Measurements from ENCODE around the gene ETV3. TPM values are rescaled to one million over a fixed set of nuclear protein-coding genes. Genes with fewer than 3 reads are reported as not detected.

The ETV3 gene
- total and polyA plus RNA-seq, 2 of the 4 experiments (the other 2 are of a cell fraction) = 6.4 to 14.7 TPM

GRCh38 chr1:157091668-157092273 lies 46.4 kb downstream of the ETV3 start:
- H3K27me3 ChIP-seq (ENCODE audit: control insufficient read depth, insufficient read depth, low read length) = 0 out of 2 replicates have a peak, but pooled peaks cover 3% of the 10 kb centered on the region
- no peak overlapping the region for H2AK5ac ChIP-seq (ENCODE audit: low read depth, low read length)
- no peak overlapping the region for H3K4me3 ChIP-seq (ENCODE audit: insufficient read depth, low read depth, low read length)
- no peak overlapping the region for H4K91ac ChIP-seq (ENCODE audit: insufficient read depth, low read depth, low read length)
- no peak overlapping the region for H4K5ac ChIP-seq (ENCODE audit: low read depth, low read length)
- ATAC-seq (ENCODE audit: low read depth) = no peak
- no peak overlapping the region for H2BK5ac ChIP-seq (ENCODE audit: low read depth, low read length, poor library complexity, severe bottlenecking)
- no peak overlapping the region for H2AFZ ChIP-seq (replicated peaks; ENCODE audit: low read length, poor library complexity)
- BruUV-seq (replicated peaks) = no TSS peak
- H2BK20ac ChIP-seq (ENCODE audit: low read depth, low read length) = no peak overlapping the region
- 0 out of 2 replicates have a peak, but pooled peaks cover 3% of the 10 kb centered on the region for H3K9me1 ChIP-seq (ENCODE audit: insufficient read depth, low read length)
- H3K27ac ChIP-seq (ENCODE audit: insufficient read depth, low read length) = no peak overlapping the region
- H3K9me3 ChIP-seq (ENCODE audit: control insufficient read depth, insufficient read depth, low read length) = no peaks in the 10 kb centered on the region
- no peak overlapping the region for H3K9ac ChIP-seq (ENCODE audit: low read depth, low read length)
- no peak overlapping the region for H3K23ac ChIP-seq (ENCODE audit: low read depth, low read length)
- no peak overlapping the region for H3K14ac ChIP-seq (replicated peaks; ENCODE audit: low read depth, low read length)
- no peak overlapping the region for H3K4me2 ChIP-seq (ENCODE audit: low read depth, low read length)
- in situ Hi-C loops (cut with MboI; ENCODE audit: low sequenced_read_pairs) (loop anchor here (5.0 kb wide), 1 partner anchor 61 kb away; no protein-coding TSS in a partner anchor), dilution Hi-C loops (cut with HindIII; ENCODE audit: low sequenced_read_pairs, unreplicated experiment) (no loop called here), intact Hi-C loops (cut with micrococcal nuclease) (loop anchor here (2.0 to 10.0 kb wide), 3 partner anchors 46 to 397 kb away; partner anchors contain the start of gene ETV3)
- H4K20me1 ChIP-seq (ENCODE audit: insufficient read depth, low read length) = no peaks in the 10 kb centered on the region
- ChIA-PET CTCF (no interaction called here), POLR2A (ENCODE audit: unreplicated experiment) (no interaction called here)
- H2BK15ac ChIP-seq (ENCODE audit: low read depth, low read length) = no peak overlapping the region
- no peak overlapping the region for H3K4ac ChIP-seq (ENCODE audit: low read depth, low read length)
- H3K18ac ChIP-seq (ENCODE audit: low read depth, low read length) = no peak overlapping the region
- TF ChIP-seq, protein P1, sequence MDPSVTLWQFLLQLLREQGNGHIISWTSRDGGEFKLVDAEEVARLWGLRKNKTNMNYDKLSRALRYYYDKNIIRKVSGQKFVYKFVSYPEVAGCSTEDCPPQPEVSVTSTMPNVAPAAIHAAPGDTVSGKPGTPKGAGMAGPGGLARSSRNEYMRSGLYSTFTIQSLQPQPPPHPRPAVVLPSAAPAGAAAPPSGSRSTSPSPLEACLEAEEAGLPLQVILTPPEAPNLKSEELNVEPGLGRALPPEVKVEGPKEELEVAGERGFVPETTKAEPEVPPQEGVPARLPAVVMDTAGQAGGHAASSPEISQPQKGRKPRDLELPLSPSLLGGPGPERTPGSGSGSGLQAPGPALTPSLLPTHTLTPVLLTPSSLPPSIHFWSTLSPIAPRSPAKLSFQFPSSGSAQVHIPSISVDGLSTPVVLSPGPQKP (IDR thresholded peaks at IDR 0.05; ENCODE audit: borderline replicate concordance, low read depth, low read length) = no peak
- no peak for TF ChIP-seq MAZ (IDR thresholded peaks at IDR 0.05; ENCODE audit: borderline replicate concordance, low read depth, low read length)
- H4K8ac ChIP-seq (ENCODE audit: low read depth in 2 of 2, low read length in 2 of 2) = no peak overlapping the region
- no peaks in the 10 kb centered on the region; the same call in 1 of the 2 replicates for H3K4me1 ChIP-seq (ENCODE audit: control insufficient read depth, insufficient read depth, low read length)
- WGBS, 2 experiments (ENCODE audit: extremely low coverage in 2 of 2, insufficient read length in 1 of 2) = no CpG with 5 or more reads among the region's 4 CpGs
- no peaks in the 10 kb centered on the region for H3K79me1 ChIP-seq (ENCODE audit: low read depth in 1 of 2, low read length in 2 of 2)
- H3K36me3 ChIP-seq (ENCODE audit: control insufficient read depth, insufficient read depth, low read length) = no peaks in the 10 kb centered on the region
- H3K56ac ChIP-seq (ENCODE audit: extremely low read depth, insufficient read depth, low read length) = no peak overlapping the region
- H2BK120ac ChIP-seq (ENCODE audit: low read depth, low read length) = no peak overlapping the region
- H2AK9ac ChIP-seq (replicated peaks; ENCODE audit: low read depth, low read length, poor library complexity) = no peak overlapping the region
- no peak for DNase-seq
